SK-MEL-5 (cell line): ENCODE measurements around the gene ZNF414. TPM values are rescaled to one million over a fixed set of nuclear protein-coding genes. Genes with fewer than 3 reads are reported as not detected.
A peak's percentile ranks its signal among the peaks of the same experiment; 100 is the strongest.

Experiments
- DNase-seq: peaks from one replicate; pipeline ENCODE4 v3.0.0-alpha.2; 2016; ENCODE audit warnings: low read depth, low spot score
- in situ Hi-C: cut with HindIII; loops from 2 replicates; pipeline ENCODE4 v1.10.0; 2016; ENCODE audit warnings: low sequenced_read_pairs, high pct_unique_total_duplicates, low pct_unique_long_range_greater_than_20kb
- total RNA-seq: library from RNA; depleted of rRNA; stranded (reverse); fragments of >200 nt; shearing (Covaris generic); gene quantifications from 2 replicates; pipeline ENCODE4 v1.2.3, GENCODE V29; 2014

Gene ZNF414
- total RNA-seq, 1 experiment from 2014 or later, result 3.4 TPM

DNA sequence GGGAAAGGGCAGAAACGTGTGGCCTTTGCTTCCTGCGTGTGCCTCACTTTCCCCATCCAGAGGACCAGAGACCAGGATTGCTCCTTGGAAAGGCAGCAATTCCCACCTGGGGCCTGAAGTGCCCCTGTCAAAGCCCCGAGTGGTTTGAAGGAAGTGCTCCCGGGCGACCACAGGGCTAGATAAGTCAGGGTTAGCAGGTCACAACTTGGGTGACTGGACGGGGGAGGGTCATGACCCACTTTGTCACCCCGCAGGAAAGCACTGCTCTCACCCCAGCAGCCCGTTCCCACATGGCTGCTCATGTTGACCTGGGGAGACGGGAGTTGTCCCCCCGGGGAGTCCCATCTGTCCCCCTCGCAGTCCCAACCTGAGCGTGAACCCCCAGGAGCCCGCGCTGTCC, 12.0 kb downstream of the ZNF414 start:
- DNase-seq, result no peak
- in situ Hi-C loops, result no loop called here

DNA sequence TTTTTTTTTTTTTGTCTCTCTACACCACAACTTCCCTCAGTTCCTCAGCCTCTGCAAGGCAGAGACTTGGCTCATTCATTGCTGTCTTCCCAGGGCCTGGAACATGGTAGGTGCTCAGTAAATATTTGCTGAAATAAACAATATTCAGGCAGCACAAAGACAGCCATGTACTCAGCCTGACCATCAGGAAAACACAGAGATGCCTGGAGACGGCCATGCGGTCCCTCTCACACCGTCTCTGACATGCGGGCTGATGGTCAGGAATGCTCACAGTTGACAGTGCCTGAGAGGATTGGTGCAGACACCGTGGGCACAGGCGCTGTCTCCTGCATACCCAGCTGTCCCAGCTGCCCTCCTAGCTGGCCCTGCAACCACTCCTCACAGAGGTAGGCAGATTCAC, 12.5 kb downstream of the ZNF414 start:
- no peak for DNase-seq

DNA sequence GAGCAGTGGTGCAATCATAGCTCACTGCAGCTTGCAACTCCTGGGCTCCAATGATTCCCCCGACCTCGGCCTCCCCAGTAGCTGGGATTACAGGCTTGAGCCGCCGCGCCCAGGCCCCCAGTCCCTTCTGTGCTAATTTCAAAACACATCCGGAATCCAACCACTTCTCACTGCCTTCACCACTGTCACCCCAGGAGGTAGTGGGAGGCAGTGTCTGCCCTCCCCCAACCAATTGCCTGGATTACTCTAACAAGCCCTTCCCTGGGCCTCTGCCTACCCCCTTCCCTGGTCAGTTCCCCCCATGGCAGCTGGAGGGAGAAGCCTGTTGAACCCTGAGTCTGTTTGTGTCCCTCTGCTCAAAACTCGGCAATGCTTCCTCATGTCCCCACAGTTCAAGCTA, 13.8 kb downstream of the ZNF414 start:
- in situ Hi-C loops, result no loop called here

More for the DNA sequence above, 12.5 kb downstream of the ZNF414 start:
- in situ Hi-C loops, result no loop called here

DNA sequence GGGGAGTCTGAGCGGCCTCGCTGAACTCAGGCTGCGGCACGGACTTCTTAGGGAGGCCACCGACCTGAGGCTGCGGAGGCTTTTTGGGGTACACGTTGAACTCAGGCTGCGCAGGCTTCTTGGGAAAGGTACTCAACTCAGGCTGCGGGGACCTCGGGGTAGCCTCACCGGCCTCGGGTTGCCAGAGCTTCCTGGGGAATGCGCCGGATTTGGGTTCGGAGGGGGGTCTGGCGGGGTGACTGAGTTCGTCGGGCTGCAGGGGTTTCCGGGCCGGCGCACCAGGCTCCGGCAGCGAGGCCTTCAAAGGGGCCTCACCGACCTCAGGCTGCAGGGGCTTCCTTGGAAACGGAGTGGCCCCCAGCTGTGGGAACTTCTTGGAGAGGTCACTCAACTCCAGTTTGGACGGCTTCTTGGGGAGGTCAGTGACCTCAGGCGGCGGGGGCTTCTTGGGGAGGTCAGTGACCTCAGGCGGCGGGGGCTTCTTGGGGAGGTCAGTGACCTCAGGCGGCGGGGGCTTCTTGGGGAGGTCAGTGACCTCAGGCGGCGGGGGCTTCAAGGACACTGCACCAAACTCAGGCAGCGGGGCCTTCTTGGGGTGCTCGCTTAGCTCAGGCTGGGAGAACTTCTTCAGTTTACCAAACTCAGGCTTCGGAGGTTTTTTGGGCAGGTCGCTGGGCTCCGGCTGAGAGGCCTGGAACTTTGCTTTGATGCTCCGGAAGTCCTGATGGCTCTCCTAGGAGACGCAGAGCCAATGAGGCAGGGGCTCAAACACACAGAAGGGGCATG, 14.7 kb downstream of the ZNF414 start:
- DNase-seq, result no peak
- in situ Hi-C loops, result no loop called here

More for the DNA sequence above, 13.8 kb downstream of the ZNF414 start:
- DNase-seq, result no peak

DNA sequence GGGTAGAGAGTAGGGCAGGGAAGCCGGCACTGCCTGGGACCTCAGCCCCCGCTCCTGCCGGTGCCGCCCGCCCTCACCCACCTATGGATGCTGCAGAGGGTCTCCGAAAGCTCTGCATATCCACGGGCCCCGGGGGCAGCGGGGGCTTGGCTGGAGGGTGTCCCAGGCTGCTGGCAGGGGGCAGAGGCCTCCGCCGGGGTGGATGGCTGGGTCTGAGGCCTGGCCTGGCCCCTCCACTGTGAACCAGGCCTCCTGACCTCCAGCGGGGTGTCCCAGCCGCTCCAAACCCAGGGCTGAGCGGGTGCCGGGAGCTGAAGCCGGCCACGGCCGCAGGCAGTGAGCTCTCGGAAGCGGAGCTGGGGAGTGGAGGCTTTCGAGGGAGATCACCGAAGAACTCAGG, 15.7 kb downstream of the ZNF414 start:
- in situ Hi-C loops, result no loop called here

DNA sequence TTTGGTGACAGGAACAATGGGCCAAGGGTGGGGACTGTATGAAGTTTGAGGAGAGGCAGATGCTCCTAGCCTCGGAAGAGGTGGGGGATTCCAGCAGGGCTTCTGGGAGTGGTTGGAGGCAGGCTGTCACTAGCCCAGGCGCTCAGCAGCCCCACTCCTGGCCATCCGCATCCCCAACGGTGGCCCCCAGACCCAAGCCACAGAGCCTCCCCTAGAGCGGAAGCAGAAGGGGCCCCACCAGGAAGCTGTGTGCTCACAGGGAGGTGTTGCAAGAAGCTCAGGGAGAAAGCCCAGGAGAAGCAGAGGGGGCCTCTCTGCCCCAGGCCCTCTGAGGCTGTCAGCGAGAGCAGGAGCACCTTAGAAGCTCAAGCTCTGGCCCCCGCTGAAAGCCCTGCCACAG, 19.8 kb downstream of the ZNF414 start:
- no peak for DNase-seq
- in situ Hi-C loops, result no loop called here

More for the DNA sequence above, 15.7 kb downstream of the ZNF414 start:
- no peak for DNase-seq

DNA sequence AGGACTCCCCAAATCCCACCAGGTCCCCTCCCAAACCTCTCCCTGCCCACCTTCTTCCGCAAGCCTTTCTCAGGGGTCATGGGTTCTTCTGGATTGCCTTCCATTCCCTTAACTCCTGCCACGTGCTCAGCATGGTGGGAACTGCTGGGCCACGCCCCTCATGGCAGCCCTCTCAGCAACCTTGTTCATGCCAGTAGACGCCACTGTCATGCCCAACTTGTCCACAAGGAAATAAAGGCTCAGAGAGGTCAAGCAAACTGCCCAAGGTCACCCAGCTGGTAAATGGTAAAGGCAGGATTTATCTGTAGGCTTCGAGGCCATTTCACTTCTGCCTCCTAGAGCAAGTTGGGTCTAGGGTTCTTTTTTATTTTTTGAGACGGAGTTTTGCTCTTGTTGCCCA, 22.4 kb downstream of the ZNF414 start:
- in situ Hi-C loops, result no loop called here
- peak; percentile 34 for DNase-seq

DNA sequence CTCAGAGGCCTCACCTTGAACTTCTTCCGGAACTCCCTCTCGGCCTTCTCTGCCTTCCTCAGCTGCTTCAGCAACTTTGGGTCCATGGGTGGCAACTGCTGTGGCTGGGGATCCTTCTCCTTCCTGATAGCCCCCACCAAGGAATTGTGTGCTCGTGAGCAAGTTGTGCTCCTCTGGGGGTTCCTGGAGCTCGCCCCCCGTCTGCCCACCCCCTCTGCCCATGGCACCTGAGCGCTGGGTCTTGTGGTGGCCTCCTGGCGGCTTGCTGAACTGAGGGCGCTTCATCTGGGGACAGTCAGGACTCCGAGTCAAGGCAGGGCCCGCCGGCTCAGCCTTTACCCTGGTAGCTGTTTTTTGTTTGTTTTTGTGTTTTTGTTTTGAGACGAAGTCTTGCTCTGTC, 23.1 kb downstream of the ZNF414 start:
- no peak for DNase-seq
- in situ Hi-C loops, result no loop called here

DNA sequence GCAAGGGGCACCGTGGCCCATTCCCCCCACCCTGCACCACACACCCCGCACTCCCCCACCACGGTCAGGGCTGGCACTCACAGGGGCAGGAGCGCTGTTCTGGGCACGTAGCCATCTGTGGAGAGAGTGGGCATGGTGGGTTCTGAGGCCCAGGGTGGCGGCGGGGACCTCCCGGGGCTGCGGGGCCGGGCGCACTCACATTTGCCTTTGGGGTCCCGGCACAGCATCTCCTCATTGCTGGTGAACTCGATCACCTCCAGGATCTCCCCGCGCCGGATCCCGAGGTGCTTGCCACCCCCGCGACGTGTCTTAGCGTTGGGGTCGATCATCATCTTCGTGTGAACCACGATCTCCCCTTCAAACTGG, 23.6 kb downstream of the ZNF414 start:
- in situ Hi-C loops, result no loop called here
- DNase-seq, result no peak

DNA sequence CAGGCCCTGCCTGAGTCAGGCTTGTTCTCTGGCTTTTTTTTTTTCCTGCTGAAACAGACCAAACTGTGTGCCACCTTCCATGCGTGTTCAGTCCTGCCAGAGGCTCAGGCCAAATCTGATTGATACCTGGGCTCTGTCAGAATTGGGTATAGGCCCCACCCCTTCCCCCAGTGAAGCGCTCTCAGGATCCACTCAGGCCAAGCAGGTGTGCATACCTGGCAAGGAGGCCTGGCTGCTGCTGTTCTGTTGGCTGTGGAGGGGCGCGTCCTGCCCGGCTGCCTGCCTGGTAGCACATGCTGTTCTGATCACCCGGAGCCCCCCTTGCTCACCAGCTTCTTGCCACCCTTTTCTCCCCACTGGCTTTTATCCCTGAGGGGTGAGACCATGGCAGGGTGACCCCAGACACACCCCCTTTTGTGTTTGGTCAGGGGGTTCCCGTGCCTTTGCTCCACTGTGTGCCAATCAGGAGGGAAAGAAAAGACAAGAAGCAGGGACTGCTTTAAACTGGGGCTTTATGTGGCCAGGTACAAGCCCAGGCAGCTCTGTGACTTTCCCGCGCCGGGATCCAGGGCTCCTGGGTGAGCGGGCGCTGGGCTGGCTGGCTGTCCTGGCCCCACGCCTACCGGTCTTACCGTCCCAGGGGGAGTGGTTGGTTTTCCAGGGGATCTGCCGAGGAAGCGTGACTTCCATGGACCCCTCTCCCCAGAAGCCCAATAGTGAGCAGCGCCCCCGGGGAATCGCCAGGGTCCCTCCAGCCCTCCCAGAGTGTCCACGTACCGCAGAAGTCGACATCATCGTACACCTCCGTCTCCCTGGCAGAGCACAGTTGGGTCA, 24.2 kb downstream of the ZNF414 start:
- DNase-seq, result no peak
- in situ Hi-C loops, result no loop called here

DNA sequence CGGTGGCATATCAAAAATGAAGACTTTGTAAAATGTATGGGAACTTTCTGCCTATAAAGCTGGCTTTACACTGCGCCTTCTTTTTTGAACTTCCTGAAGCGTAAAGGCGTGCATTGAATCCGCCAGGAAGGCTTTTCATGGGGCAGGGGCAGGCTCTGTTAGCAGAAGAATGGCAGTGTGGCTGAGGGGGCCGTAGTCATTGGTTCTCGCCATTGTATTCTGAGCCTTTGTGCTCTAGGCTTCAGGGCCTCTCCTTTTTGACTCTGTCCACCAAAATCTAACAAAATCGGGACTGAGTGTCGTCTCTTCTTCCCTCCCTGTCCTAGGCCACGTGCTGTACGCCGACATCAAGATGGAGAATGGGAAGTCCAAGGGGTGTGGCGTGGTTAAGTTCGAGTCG, 25.6 kb downstream of the ZNF414 start:
- in situ Hi-C loops, result no loop called here
- DNase-seq, result no peak

DNA sequence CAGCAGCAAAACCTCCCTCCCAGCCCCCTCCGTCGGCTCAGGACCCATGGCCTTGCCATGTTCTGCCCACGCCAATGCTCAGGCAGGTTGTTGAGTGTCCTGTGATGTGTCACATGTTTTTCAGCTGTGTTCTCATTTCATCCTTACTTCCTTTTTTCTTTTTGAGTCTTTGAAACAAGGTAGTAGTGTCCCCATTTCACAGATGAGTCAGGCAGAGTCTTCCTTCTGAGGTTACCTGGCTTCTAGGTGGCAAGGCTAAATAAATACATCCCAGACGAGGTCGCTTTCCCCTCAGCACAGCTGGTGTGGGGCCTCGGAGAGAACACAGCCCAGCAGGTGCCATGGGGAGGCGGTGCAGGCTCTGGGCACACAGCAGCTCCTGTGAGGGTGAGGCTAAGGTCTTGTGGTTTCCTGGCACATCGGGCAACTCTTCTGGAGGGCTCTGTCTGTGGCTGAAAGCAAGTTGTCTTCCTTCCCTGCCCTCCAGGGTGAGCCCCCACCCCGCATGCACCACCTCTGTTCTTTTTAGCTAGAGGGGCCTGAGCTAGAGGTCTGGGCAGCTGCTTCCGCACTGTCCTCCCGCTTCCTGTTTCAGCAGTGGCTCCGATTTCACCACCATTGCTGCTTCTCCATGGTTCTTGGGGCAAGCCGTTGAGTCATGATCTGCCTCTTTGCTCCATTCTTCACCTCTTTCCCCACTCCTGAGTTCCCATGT, 26.7 kb downstream of the ZNF414 start:
- in situ Hi-C loops, result no loop called here
- DNase-seq, result no peak

DNA sequence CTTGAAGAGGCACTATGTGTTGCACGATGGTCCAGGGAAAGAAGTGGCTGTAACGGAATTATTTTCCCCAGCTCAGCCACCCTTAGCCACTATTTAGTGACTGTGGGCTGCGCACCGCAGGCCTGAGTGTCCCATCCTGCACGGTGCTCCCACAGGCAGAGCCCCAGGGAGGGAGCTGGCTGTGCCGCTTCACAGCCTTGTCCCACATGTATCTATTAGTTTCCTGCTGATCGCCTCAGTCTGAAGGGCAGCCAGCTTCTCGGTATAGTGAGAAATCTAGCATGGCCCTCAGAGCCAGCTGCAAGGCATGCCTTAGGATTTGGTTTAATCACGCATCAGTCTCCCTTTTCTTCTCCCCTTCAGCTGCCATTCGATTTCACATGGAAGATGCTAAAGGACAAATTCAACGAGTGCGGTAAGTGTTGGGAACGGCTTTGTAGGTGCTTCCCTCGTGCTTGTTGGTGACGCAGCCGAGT, 27.3 kb downstream of the ZNF414 start:
- no peak for DNase-seq
- in situ Hi-C loops, result no loop called here

DNA sequence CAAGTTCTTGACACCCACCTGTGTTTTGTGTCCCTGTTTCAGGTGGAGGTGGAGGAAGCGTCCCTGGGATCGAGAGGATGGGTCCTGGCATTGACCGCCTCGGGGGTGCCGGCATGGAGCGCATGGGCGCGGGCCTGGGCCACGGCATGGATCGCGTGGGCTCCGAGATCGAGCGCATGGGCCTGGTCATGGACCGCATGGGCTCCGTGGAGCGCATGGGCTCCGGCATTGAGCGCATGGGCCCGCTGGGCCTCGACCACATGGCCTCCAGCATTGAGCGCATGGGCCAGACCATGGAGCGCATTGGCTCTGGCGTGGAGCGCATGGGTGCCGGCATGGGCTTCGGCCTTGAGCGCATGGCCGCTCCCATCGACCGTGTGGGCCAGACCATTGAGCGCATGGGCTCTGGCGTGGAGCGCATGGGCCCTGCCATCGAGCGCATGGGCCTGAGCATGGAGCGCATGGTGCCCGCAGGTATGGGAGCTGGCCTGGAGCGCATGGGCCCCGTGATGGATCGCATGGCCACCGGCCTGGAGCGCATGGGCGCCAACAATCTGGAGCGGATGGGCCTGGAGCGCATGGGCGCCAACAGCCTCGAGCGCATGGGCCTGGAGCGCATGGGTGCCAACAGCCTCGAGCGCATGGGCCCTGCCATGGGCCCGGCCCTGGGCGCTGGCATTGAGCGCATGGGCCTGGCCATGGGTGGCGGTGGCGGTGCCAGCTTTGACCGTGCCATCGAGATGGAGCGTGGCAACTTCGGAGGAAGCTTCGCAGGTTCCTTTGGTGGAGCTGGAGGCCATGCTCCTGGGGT, 28.2 kb downstream of the ZNF414 start:
- in situ Hi-C loops, result no loop called here
- no peak for DNase-seq

DNA sequence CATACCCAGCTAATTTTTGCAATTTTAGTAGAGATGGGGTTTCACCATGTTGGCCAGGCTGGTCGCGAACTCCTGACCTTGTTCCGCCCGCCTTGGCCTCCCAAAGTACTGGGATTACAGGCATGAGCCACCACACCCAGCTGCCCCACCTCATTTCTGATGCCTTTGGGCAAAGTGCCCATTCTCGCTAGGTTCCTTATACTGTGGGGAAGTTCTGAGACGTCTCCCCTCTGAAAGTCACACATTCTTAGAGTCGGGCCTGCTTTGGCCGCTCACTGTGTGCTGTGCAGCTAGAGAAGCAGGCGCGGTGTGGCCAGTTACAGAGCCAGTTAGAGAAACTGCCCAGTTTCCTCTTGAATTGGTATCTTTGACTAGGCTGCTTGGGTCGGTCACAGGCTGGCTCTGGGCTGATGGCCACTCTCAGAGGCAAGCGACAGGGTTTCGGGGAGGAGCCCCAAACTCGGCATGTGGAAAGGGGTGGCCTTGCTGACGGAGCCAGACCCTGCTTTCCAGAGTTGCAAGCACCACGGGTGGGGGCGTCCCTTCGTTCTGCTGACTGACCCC, 29.6 kb downstream of the ZNF414 start:
- in situ Hi-C loops, result no loop called here
- DNase-seq, result no peak

DNA sequence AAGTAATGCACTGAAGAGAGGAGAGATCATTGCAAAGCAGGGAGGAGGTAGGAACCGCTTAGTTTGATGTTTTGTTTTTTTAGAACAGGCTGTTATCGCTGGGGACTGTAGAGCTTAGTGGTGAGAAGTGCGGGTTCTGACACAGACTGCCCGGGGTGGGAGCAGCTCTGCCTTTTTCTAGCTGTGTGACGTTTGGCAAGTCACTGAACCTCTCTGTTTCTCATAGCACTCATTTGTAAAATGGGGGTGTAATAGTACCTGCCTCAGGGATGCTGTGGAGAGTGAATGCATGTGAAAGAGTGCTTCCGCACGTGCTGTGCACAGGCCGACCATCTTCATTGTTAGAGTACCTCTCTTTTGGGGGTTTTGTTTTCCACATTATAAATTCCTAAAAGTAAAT, 30.8 kb downstream of the ZNF414 start:
- in situ Hi-C loops, result no loop called here
- DNase-seq, result no peak

DNA sequence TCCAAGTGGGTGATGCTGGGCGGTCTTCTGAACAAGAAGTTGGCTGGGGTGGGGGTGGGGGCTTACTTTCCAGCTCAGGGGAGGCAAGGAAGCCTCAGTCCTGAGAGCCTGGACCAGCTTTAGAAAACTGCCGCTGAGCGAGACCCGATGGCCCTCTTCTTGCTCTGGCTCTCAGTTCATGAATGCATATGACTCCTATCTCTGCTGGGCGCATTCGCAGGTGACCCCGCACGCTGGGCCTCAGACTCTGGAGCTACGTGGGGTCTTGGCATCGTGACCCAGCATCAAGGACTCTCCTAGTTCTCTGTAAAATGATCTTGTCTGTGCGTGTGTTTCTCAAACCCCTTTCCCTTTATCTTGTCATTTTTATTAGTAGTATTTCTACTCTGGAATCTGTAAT, 31.3 kb downstream of the ZNF414 start:
- in situ Hi-C loops, result no loop called here
- no peak for DNase-seq
